Upper lobe of left lung (tissue), 4 donors: ENCODE data around the gene SRPRB.

Experiments used
- EP300 ChIP-seq, 4 donors: sonication (generic); formaldehyde crosslinking; IDR thresholded peaks; one replicate each; pipeline ENCODE4 v1.5.1; 2017; ENCODE audit warnings: antibody characterized with exemption in 4 of 4, control low read depth in 2 of 4
- POLR2A ChIP-seq, 4 donors: fragments of 450-650 bp; IDR thresholded peaks; one replicate each; pipeline ENCODE4 v1.5.1; 2016 to 2017; ENCODE audit warnings: antibody characterized with exemption in 4 of 4, mild to moderate bottlenecking in 2 of 4
- POLR2AphosphoS5 ChIP-seq, 2 donors: sonication (generic); formaldehyde crosslinking; IDR thresholded peaks; one replicate each; pipeline ENCODE4 v1.5.1; 2017; ENCODE audit warnings: antibody characterized with exemption in 2 of 2
- TF ChIP-seq, protein P1 (sequence below), 6 experiments: fragments of 450-650 bp in 4 of 6; fragments of 200-600 bp in 2 of 6; sonication (generic) in 2 of 6; IDR thresholded peaks; one replicate each; pipeline ENCODE4 v1.5.1; 2016 to 2019; ENCODE audit warnings: antibody characterized with exemption in 6 of 6

DNA sequence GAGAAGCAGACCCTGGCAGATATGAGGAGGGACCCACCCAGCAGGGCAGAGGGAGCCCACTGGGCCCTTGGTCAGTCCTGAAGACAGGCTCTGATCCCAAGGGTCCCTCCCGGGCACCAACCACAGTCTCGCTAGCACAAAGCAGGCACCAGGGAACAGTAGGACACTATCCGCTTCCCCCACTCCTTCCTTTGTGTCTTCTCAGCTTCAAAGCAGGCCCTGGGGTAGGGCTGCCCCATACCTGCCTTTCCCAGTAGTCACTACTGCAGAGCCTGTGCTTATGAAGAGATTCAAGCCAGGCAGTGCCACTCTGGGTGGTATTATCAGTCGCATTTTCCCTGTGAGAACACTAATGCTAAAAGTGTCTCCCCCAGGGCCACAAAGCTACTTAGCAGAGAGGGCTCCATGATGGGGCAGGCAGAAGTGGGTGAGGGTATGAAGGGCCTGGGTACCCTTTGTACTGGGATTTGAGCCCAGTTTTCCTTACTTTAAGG lies 32.7 kb downstream of the SRPRB start:
- TF ChIP-seq POLR2AphosphoS5 (IDR thresholded peaks at IDR 0.05): no peak
- TF ChIP-seq, protein P1, sequence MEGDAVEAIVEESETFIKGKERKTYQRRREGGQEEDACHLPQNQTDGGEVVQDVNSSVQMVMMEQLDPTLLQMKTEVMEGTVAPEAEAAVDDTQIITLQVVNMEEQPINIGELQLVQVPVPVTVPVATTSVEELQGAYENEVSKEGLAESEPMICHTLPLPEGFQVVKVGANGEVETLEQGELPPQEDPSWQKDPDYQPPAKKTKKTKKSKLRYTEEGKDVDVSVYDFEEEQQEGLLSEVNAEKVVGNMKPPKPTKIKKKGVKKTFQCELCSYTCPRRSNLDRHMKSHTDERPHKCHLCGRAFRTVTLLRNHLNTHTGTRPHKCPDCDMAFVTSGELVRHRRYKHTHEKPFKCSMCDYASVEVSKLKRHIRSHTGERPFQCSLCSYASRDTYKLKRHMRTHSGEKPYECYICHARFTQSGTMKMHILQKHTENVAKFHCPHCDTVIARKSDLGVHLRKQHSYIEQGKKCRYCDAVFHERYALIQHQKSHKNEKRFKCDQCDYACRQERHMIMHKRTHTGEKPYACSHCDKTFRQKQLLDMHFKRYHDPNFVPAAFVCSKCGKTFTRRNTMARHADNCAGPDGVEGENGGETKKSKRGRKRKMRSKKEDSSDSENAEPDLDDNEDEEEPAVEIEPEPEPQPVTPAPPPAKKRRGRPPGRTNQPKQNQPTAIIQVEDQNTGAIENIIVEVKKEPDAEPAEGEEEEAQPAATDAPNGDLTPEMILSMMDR (IDR thresholded peaks at IDR 0.05): no peak
- TF ChIP-seq EP300 (IDR thresholded peaks at IDR 0.05): no peak
- TF ChIP-seq POLR2A (IDR thresholded peaks at IDR 0.05): no peak
